Activated naive CD8-positive, alpha-beta T cell treated with anti-CD3 and anti-CD28 coated beads, Interleukin-2, amount 10 ng/mL, durations not matched to agents 7 days and 5 days (primary cell): ENCODE measurements around the gene MIPEP. TPM values are rescaled to one million over a fixed set of nuclear protein-coding genes. Genes with fewer than 3 reads are reported as not detected.
"Not testable (repeated sequence)": the region's sequence is repeated elsewhere in the genome, so short reads cannot be mapped to it uniquely, and the experiment has no call there.

Experiments used
- ATAC-seq: fragments of 150-1000 bp; cut with Tn5 transposase; one replicate; pipeline ENCODE4 v1.10.0; 2021; ENCODE audit warnings: low read depth, moderate library complexity
- POLR2A ChIA-PET: fragments of 350-600 bp; sonication (Branson Sonifier 250); formaldehyde crosslinking; loops from one replicate; lab custom pipeline; 2021; ENCODE audit warnings: antibody characterized with exemption; lab: Charles Lee
- DNase-seq: peaks from one replicate; pipeline ENCODE4 v3.0.0; 2021
- H3K27ac Mint-ChIP-seq: one replicate; pipeline ENCODE4 v1.8.0; 2022; ENCODE audit warnings: mild to moderate bottlenecking, mixed read lengths
- H3K27me3 Mint-ChIP-seq: one replicate; pipeline ENCODE4 v1.8.0; 2022; ENCODE audit warnings: mild to moderate bottlenecking, moderate library complexity, mixed read lengths
- H3K36me3 Mint-ChIP-seq: one replicate; pipeline ENCODE4 v1.8.0; 2021; ENCODE audit warnings: mild to moderate bottlenecking, mixed read lengths
- H3K4me1 Mint-ChIP-seq: one replicate; pipeline ENCODE4 v1.8.0; 2021; ENCODE audit warnings: mixed read lengths
- H3K4me3 Mint-ChIP-seq: one replicate; pipeline ENCODE4 v1.8.0; 2022; ENCODE audit warnings: mild to moderate bottlenecking, moderate library complexity, mixed read lengths
- H3K9me3 Mint-ChIP-seq: one replicate; pipeline ENCODE4 v1.8.0; 2021; ENCODE audit warnings: mixed read lengths
- total RNA-seq, 2 experiments: library from RNA; stranded (reverse); gene quantifications; one replicate each; pipeline ENCODE4 v1.2.3, GENCODE V29; 2021

MIPEP gene
- total RNA-seq, 2 experiments from 2014 or later: 7.1 to 9.4 TPM

GRCh38 chr13:23749288-23749873 is 139.8 kb downstream of the MIPEP start:
- ATAC-seq (no peak), DNase-seq (no peak)
- Mint-ChIP-seq H3K4me3 (no peak overlapping the region), H3K9me3 (no peaks in the 10 kb centered on the region), H3K27ac (no peak overlapping the region), H3K4me1 (peaks cover 5% of the 10 kb centered on the region), H3K27me3 (no peaks in the 10 kb centered on the region), H3K36me3 (no peaks in the 10 kb centered on the region)
- POLR2A ChIA-PET: no interaction called here

- Mint-ChIP-seq H3K36me3 (no peaks in the 10 kb centered on the region), H3K4me1 (peaks cover 11% of the 10 kb centered on the region), H3K9me3 (no peaks in the 10 kb centered on the region), H3K27me3 (peaks cover 2% of the 10 kb centered on the region), H3K4me3 (no peak overlapping the region), H3K27ac (no peak overlapping the region)
- POLR2A ChIA-PET: no interaction called here
- ATAC-seq: no peak
- no peak for DNase-seq
Measured at GRCh38 chr13:23748109-23748990, 140.8 kb downstream of the MIPEP start.

GRCh38 chr13:23746141-23746540 is 143.1 kb downstream of the MIPEP start:
- H3K4me1 Mint-ChIP-seq: peaks cover 16% of the 10 kb centered on the region
- H3K36me3 Mint-ChIP-seq, ATAC-seq, DNase-seq, POLR2A ChIA-PET, H3K27ac Mint-ChIP-seq, H3K9me3 Mint-ChIP-seq, H3K27me3 Mint-ChIP-seq, H3K4me3 Mint-ChIP-seq: not testable (repeated sequence)

- no peak for ATAC-seq
- Mint-ChIP-seq H3K36me3 (no peaks in the 10 kb centered on the region), H3K4me1 (peaks cover 16% of the 10 kb centered on the region), H3K9me3 (no peaks in the 10 kb centered on the region), H3K27ac (no peak overlapping the region), H3K4me3 (no peak overlapping the region), H3K27me3 (peaks cover 2% of the 10 kb centered on the region)
- no peak for DNase-seq
- POLR2A ChIA-PET: no interaction called here
Measured at GRCh38 chr13:23744315-23744714, 144.9 kb downstream of the MIPEP start.

GRCh38 chr13:23743278-23744076 is 145.7 kb downstream of the MIPEP start:
- H3K4me1 Mint-ChIP-seq: peaks cover 16% of the 10 kb centered on the region
- H3K9me3 Mint-ChIP-seq: no peaks in the 10 kb centered on the region
- POLR2A ChIA-PET: no interaction called here
- H3K36me3 Mint-ChIP-seq: no peaks in the 10 kb centered on the region
- ATAC-seq (peak; percentile 96), DNase-seq (no peak)
- H3K4me3 Mint-ChIP-seq: no peak overlapping the region
- no peak overlapping the region for H3K27ac Mint-ChIP-seq
- peaks cover 2% of the 10 kb centered on the region for H3K27me3 Mint-ChIP-seq

- Mint-ChIP-seq H3K9me3 (no peaks in the 10 kb centered on the region), H3K4me1 (peaks cover 16% of the 10 kb centered on the region), H3K27me3 (peaks cover 2% of the 10 kb centered on the region), H3K4me3 (no peak overlapping the region), H3K36me3 (no peaks in the 10 kb centered on the region), H3K27ac (no peak overlapping the region)
- DNase-seq (no peak), ATAC-seq (no peak)
- POLR2A ChIA-PET: no interaction called here
Measured at GRCh38 chr13:23741879-23742510, 147.2 kb downstream of the MIPEP start.

- DNase-seq (no peak), ATAC-seq (no peak)
- POLR2A ChIA-PET: no interaction called here
- H3K4me3 Mint-ChIP-seq: no peak overlapping the region
- no peaks in the 10 kb centered on the region for H3K9me3 Mint-ChIP-seq
- H3K4me1 Mint-ChIP-seq: peaks cover 16% of the 10 kb centered on the region
- no peaks in the 10 kb centered on the region for H3K36me3 Mint-ChIP-seq
- H3K27ac Mint-ChIP-seq: no peak overlapping the region
- H3K27me3 Mint-ChIP-seq: peaks cover 2% of the 10 kb centered on the region
Measured at GRCh38 chr13:23740002-23740401, 149.2 kb downstream of the MIPEP start.

GRCh38 chr13:23739596-23739995 is 149.6 kb downstream of the MIPEP start:
- POLR2A ChIA-PET: no interaction called here
- H3K4me1 Mint-ChIP-seq: peaks cover 15% of the 10 kb centered on the region
- ATAC-seq: no peak
- H3K27ac Mint-ChIP-seq: no peak overlapping the region
- H3K4me3 Mint-ChIP-seq: no peak overlapping the region
- DNase-seq: no peak
- H3K36me3 Mint-ChIP-seq: no peaks in the 10 kb centered on the region
- H3K27me3 Mint-ChIP-seq: peaks cover 2% of the 10 kb centered on the region
- H3K9me3 Mint-ChIP-seq: no peaks in the 10 kb centered on the region

GRCh38 chr13:23736541-23736940 is 152.7 kb downstream of the MIPEP start:
- H3K27ac Mint-ChIP-seq: no peak overlapping the region
- no peaks in the 10 kb centered on the region for H3K9me3 Mint-ChIP-seq
- no peak for ATAC-seq
- no peaks in the 10 kb centered on the region for H3K4me1 Mint-ChIP-seq
- no peaks in the 10 kb centered on the region for H3K27me3 Mint-ChIP-seq
- H3K4me3 Mint-ChIP-seq: no peak overlapping the region
- POLR2A ChIA-PET: no interaction called here
- no peak for DNase-seq
- H3K36me3 Mint-ChIP-seq: no peaks in the 10 kb centered on the region

GRCh38 chr13:23735329-23735728 is 153.9 kb downstream of the MIPEP start:
- POLR2A ChIA-PET: no interaction called here
- Mint-ChIP-seq H3K4me3 (no peak overlapping the region), H3K4me1 (no peaks in the 10 kb centered on the region), H3K9me3 (no peaks in the 10 kb centered on the region), H3K36me3 (no peaks in the 10 kb centered on the region), H3K27ac (no peak overlapping the region), H3K27me3 (no peaks in the 10 kb centered on the region)
- no peak for DNase-seq
- ATAC-seq: no peak

GRCh38 chr13:23731709-23732108 is 157.5 kb downstream of the MIPEP start:
- peaks cover 2% of the 10 kb centered on the region for H3K36me3 Mint-ChIP-seq
- H3K4me1 Mint-ChIP-seq: no peaks in the 10 kb centered on the region
- H3K9me3 Mint-ChIP-seq: no peaks in the 10 kb centered on the region
- no peaks in the 10 kb centered on the region for H3K27me3 Mint-ChIP-seq
- DNase-seq (no peak), ATAC-seq (no peak)
- no peak overlapping the region for H3K4me3 Mint-ChIP-seq
- H3K27ac Mint-ChIP-seq: no peak overlapping the region
- POLR2A ChIA-PET: no interaction called here

GRCh38 chr13:23730251-23730650 is 158.9 kb downstream of the MIPEP start:
- no peaks in the 10 kb centered on the region for H3K9me3 Mint-ChIP-seq
- POLR2A ChIA-PET: no interaction called here
- H3K4me3 Mint-ChIP-seq: no peak overlapping the region
- no peak for ATAC-seq
- H3K36me3 Mint-ChIP-seq: peaks cover 2% of the 10 kb centered on the region
- no peak for DNase-seq
- no peak overlapping the region for H3K27ac Mint-ChIP-seq
- no peaks in the 10 kb centered on the region for H3K27me3 Mint-ChIP-seq
- H3K4me1 Mint-ChIP-seq: no peaks in the 10 kb centered on the region

- no peak for ATAC-seq
- Mint-ChIP-seq H3K4me1 (no peaks in the 10 kb centered on the region), H3K27me3 (no peaks in the 10 kb centered on the region), H3K9me3 (no peaks in the 10 kb centered on the region), H3K27ac (no peak overlapping the region), H3K4me3 (no peak overlapping the region), H3K36me3 (peaks cover 2% of the 10 kb centered on the region)
- no peak for DNase-seq
- POLR2A ChIA-PET: no interaction called here
Measured at GRCh38 chr13:23729531-23729930, 159.7 kb downstream of the MIPEP start.
